ENCODE results near the gene CNGA2. TPM values are rescaled to one million over a fixed set of nuclear protein-coding genes. Genes with fewer than 3 reads are reported as not detected.

CNGA2 gene
- total and polyA plus RNA-seq, 10 of the 15 experiments (the other 5 are each of a cell fraction or from before 2014, with no cell fraction given), result not detected

DNA sequence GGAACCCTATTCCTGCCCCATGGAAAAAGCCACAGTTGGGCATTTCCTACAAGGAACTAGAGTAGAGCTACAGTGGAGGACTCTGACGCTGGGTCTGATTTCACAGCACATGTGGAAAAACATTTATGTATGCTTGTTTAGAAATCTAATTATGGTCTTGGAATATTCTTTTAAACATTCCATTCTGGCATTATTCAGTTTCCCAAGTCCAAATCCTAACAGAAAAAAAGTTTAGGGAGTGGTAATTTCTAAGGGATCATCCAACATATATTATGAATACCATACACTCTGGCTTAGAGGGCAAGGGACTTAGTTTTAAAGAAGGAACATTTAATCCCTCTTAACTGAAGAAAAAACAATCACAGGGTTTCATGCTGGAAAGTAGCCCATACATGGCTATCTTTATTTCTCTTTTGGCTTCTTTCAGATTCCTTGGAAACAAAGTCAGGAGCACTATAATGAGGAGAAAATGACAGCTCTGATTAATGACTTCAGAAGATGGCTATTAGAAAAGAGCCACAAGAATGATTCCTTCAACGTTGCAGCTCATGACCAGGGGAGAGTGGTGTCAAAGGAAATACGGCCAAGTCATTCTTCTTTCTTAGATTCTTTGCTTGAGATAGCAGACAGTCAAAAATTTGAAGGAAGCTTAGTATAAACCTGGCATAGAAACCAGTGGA lies 56.1 kb downstream of the CNGA2 start:
- CTCF ChIA-PET, result no interaction called here
- Histone ChIP-seq H3K27me3 (replicated peaks in 1 of 2; ENCODE audit: control insufficient read depth in 2 of 2, insufficient read depth in 2 of 2, low read length in 1 of 2) (no peaks in the 10 kb centered on the region), H4K20me1 (ENCODE audit: control insufficient read depth, insufficient read depth) (no peaks in the 10 kb centered on the region), H3K4me1 (ENCODE audit: control insufficient read depth, insufficient read depth, low read length) (no peaks in the 10 kb centered on the region), H3K27ac (ENCODE audit: control insufficient read depth, insufficient read depth) (no peak overlapping the region), H3K79me2 (ENCODE audit: control insufficient read depth, insufficient read depth, low read length) (no peaks in the 10 kb centered on the region), H3K36me3 (ENCODE audit: control insufficient read depth in 2 of 2, insufficient read depth in 2 of 2, low read length in 1 of 2) (no peaks in the 10 kb centered on the region), H3K9me3 (replicated peaks; ENCODE audit: control insufficient read depth, insufficient read depth, low read length) (no peaks in the 10 kb centered on the region), H3K4me3 (no peak overlapping the region), H2AFZ (ENCODE audit: control insufficient read depth, low read depth, low read length) (no peak overlapping the region), H3K9ac (ENCODE audit: control insufficient read depth, insufficient read depth, low read length) (no peak overlapping the region), H3K4me2 (ENCODE audit: control insufficient read depth, insufficient read depth) (no peak overlapping the region)
- in situ Hi-C loops (cut with MboI) (no loop called here), intact Hi-C loops (cut with micrococcal nuclease; ENCODE audit: unreplicated experiment) (no loop called here)
- 0% methylated on average over 3 of the region's 3 CpGs for WGBS (ENCODE audit: insufficient coverage, insufficient replicate concordance, low lambda C conversion rate, missing lambda C conversion rate)
- RAD21 ChIA-PET (ENCODE audit: unreplicated experiment), result no interaction called here
- TF ChIP-seq BHLHE40 (IDR thresholded peaks at IDR 0.05; ENCODE audit: borderline replicate concordance in 1 of 2, low read depth in 2 of 2, low read length in 1 of 2), result no peak
- TF ChIP-seq, protein P1, sequence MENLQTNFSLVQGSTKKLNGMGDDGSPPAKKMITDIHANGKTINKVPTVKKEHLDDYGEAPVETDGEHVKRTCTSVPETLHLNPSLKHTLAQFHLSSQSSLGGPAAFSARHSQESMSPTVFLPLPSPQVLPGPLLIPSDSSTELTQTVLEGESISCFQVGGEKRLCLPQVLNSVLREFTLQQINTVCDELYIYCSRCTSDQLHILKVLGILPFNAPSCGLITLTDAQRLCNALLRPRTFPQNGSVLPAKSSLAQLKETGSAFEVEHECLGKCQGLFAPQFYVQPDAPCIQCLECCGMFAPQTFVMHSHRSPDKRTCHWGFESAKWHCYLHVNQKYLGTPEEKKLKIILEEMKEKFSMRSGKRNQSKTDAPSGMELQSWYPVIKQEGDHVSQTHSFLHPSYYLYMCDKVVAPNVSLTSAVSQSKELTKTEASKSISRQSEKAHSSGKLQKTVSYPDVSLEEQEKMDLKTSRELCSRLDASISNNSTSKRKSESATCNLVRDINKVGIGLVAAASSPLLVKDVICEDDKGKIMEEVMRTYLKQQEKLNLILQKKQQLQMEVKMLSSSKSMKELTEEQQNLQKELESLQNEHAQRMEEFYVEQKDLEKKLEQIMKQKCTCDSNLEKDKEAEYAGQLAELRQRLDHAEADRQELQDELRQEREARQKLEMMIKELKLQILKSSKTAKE (IDR thresholded peaks at IDR 0.05; ENCODE audit: low read depth, poor library complexity, severe bottlenecking), result no peak
- no peak for TF ChIP-seq RELA (IDR thresholded peaks at IDR 0.05; ENCODE audit: borderline replicate concordance, partially characterized antibody)
- no peak for TF ChIP-seq RCOR1 (conservative IDR thresholded peaks at IDR 0.05; ENCODE audit: low read depth, low read length)
- TF ChIP-seq STAT3 (IDR thresholded peaks at IDR 0.05; ENCODE audit: low read depth, low read length), result no peak
- TF ChIP-seq, protein P2, sequence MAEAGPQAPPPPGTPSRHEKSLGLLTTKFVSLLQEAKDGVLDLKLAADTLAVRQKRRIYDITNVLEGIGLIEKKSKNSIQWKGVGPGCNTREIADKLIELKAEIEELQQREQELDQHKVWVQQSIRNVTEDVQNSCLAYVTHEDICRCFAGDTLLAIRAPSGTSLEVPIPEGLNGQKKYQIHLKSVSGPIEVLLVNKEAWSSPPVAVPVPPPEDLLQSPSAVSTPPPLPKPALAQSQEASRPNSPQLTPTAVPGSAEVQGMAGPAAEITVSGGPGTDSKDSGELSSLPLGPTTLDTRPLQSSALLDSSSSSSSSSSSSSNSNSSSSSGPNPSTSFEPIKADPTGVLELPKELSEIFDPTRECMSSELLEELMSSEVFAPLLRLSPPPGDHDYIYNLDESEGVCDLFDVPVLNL (IDR thresholded peaks at IDR 0.05; ENCODE audit: low read depth, low read length), result no peak
- TF ChIP-seq ZNF384 (IDR thresholded peaks at IDR 0.05; ENCODE audit: borderline replicate concordance, low read depth, low read length), result no peak
- no peak for TF ChIP-seq JUNB (IDR thresholded peaks at IDR 0.05)
- no peak for TF ChIP-seq ETV6 (conservative IDR thresholded peaks at IDR 0.05 in 1 of 2, IDR thresholded peaks at IDR 0.05 in 1 of 2; ENCODE audit: borderline replicate concordance in 1 of 2, low read depth in 1 of 2)
- no peak for TF ChIP-seq EGR1 (IDR thresholded peaks at IDR 0.05; ENCODE audit: borderline replicate concordance in 1 of 2, low read depth in 2 of 2, low read length in 2 of 2)
- no peak for TF ChIP-seq SMAD5 (IDR thresholded peaks at IDR 0.05; ENCODE audit: low read depth)
- FAIRE-seq (no peak), DNase-seq (ENCODE audit: low read depth, low spot score) (no peak), ATAC-seq (no peak)
- SMC1A ChIA-PET (ENCODE audit: uncharacterized antibody, unreplicated experiment), result no interaction called here
- POLR2A ChIA-PET, result no interaction called here
- BruUV-seq (replicated peaks), result no TSS peak

Data from GM12878 (cell line).